ENCODE measurements around the gene PRG3.

Gene PRG3

DNA sequence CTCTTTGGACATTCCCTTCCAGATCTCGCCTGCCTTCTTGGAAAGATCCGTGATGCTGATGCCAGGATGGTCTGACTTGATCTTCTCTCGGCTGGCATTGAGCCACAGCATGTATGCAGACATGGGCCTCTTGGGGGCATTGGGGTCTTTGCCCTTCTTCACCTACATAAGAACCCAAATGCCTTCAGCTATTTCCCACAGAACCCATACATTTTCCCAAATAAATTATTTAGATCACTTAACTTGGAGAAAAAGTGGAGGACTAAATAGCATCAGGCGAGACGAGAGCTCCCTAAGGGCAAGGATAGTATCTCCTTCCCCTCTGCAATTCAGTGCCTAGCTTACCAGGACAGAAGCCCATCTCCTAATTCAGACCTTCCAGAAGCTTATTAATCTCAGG is 53.2 kb downstream of the PRG3 start:
- TF ChIP-seq, protein P1, sequence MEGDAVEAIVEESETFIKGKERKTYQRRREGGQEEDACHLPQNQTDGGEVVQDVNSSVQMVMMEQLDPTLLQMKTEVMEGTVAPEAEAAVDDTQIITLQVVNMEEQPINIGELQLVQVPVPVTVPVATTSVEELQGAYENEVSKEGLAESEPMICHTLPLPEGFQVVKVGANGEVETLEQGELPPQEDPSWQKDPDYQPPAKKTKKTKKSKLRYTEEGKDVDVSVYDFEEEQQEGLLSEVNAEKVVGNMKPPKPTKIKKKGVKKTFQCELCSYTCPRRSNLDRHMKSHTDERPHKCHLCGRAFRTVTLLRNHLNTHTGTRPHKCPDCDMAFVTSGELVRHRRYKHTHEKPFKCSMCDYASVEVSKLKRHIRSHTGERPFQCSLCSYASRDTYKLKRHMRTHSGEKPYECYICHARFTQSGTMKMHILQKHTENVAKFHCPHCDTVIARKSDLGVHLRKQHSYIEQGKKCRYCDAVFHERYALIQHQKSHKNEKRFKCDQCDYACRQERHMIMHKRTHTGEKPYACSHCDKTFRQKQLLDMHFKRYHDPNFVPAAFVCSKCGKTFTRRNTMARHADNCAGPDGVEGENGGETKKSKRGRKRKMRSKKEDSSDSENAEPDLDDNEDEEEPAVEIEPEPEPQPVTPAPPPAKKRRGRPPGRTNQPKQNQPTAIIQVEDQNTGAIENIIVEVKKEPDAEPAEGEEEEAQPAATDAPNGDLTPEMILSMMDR (IDR thresholded peaks at IDR 0.05) = no peak

All from LNCAP (cell line).